ENCODE data around the gene GPRC5A. TPM values are rescaled to one million over a fixed set of nuclear protein-coding genes. Genes with fewer than 3 reads are reported as not detected.

Gene GPRC5A
- total and polyA plus RNA-seq, 2 of the 13 experiments (the other 11 are each of a cell fraction or from before 2014, with no cell fraction given): 0.27 to 3.0 TPM

DNA sequence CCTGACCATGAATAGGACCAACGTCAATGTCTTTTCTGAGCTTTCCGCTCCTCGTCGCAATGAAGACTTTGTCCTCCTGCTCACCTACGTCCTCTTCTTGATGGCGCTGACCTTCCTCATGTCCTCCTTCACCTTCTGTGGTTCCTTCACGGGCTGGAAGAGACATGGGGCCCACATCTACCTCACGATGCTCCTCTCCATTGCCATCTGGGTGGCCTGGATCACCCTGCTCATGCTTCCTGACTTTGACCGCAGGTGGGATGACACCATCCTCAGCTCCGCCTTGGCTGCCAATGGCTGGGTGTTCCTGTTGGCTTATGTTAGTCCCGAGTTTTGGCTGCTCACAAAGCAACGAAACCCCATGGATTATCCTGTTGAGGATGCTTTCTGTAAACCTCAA, 17.3 kb downstream of the GPRC5A start:
- Histone ChIP-seq H3K4me1 (ENCODE audit: insufficient read depth, low read length) (peaks cover 14% of the 10 kb centered on the region), H3K4me3 (replicated peaks in 1 of 3; ENCODE audit: insufficient read depth in 1 of 3, low read depth in 2 of 3, low read length in 3 of 3) (no peak overlapping the region), H2AFZ (ENCODE audit: low read length) (no peak overlapping the region), H3K27ac (ENCODE audit: extremely low read length, insufficient read depth, low read length) (no peak overlapping the region), H4K20me1 (ENCODE audit: insufficient read depth, low read length) (no peaks in the 10 kb centered on the region), H3K9me3 (ENCODE audit: low read length) (no peaks in the 10 kb centered on the region), H3K9ac (ENCODE audit: insufficient read depth, low read depth, low read length) (no peak overlapping the region), H3K79me2 (ENCODE audit: insufficient read depth, low read length) (no peaks in the 10 kb centered on the region), H3K36me3 (replicated peaks in 1 of 2; ENCODE audit: control insufficient read depth in 1 of 2, insufficient read depth in 2 of 2, low read length in 2 of 2) (no peaks in the 10 kb centered on the region), H3K4me2 (ENCODE audit: low read depth, low read length) (no peak overlapping the region), H3K27me3 (ENCODE audit: control insufficient read depth in 1 of 2, insufficient read depth in 2 of 2, low read length in 2 of 2) (peaks cover 0 to 1% of the 10 kb centered on the region in 2 experiments; a peak in 2 of 5 replicates)
- ATAC-seq (no peak), FAIRE-seq (no peak), DNase-seq (ENCODE audit: low spot score) (no peak)
- BruUV-seq (replicated peaks): no TSS peak
- in situ Hi-C loops (cut with HindIII; ENCODE audit: extremely low pct_ligation_motif_present, low pct_unique_long_range_greater_than_20kb) (no loop called here), intact Hi-C loops (cut with micrococcal nuclease; ENCODE audit: unreplicated experiment) (no loop called here)
- ChIA-PET CTCF (ENCODE audit: low intra/inter-chr PET ratio, low total read pairs) (no interaction called here), POLR2A (no interaction called here)
- 61% methylated on average over 12 of the region's 12 CpGs for WGBS (ENCODE audit: low lambda C conversion rate)
- TF ChIP-seq CC2D1A (CRISPR knock-in tag; IDR thresholded peaks at IDR 0.05): no peak
- no peak for TF ChIP-seq HOXD1 (CRISPR knock-in tag; IDR thresholded peaks at IDR 0.05)
- TF ChIP-seq SMYD3 (CRISPR knock-in tag; IDR thresholded peaks at IDR 0.05): no peak
- no peak for TF ChIP-seq NFAT5 (CRISPR knock-in tag; IDR thresholded peaks at IDR 0.05)
- no peak for TF ChIP-seq TBX3 (IDR thresholded peaks at IDR 0.05; ENCODE audit: borderline replicate concordance)
- TF ChIP-seq ZNF839 (CRISPR knock-in tag; IDR thresholded peaks at IDR 0.05; ENCODE audit: borderline replicate concordance): no peak
- TF ChIP-seq TAF15 (IDR thresholded peaks at IDR 0.05; ENCODE audit: low read depth, low read length, poor library complexity, severe bottlenecking): no peak
- TF ChIP-seq ZNF276 (CRISPR knock-in tag; IDR thresholded peaks at IDR 0.05; ENCODE audit: low read depth): no peak
- TF ChIP-seq ZNF724P (CRISPR knock-in tag; IDR thresholded peaks at IDR 0.05; ENCODE audit: borderline replicate concordance): no peak
- TF ChIP-seq, protein P1, sequence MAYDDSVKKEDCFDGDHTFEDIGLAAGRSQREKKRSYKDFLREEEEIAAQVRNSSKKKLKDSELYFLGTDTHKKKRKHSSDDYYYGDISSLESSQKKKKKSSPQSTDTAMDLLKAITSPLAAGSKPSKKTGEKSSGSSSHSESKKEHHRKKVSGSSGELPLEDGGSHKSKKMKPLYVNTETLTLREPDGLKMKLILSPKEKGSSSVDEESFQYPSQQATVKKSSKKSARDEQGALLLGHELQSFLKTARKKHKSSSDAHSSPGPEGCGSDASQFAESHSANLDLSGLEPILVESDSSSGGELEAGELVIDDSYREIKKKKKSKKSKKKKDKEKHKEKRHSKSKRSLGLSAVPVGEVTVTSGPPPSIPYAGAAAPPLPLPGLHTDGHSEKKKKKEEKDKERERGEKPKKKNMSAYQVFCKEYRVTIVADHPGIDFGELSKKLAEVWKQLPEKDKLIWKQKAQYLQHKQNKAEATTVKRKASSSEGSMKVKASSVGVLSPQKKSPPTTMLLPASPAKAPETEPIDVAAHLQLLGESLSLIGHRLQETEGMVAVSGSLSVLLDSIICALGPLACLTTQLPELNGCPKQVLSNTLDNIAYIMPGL (CRISPR knock-in tag; IDR thresholded peaks at IDR 0.05; ENCODE audit: borderline replicate concordance in 1 of 2, low read depth in 1 of 2): no peak
- no peak for TF ChIP-seq ZNF746 (CRISPR knock-in tag; IDR thresholded peaks at IDR 0.05)
- TF ChIP-seq GTF3A (CRISPR knock-in tag; conservative IDR thresholded peaks at IDR 0.05): no peak
- TF ChIP-seq GATAD2A (CRISPR knock-in tag; IDR thresholded peaks at IDR 0.05): no peak
- TF ChIP-seq POLR2A (IDR thresholded peaks at IDR 0.05; ENCODE audit: insufficient read depth in 1 of 2, low read depth in 2 of 2, low read length in 2 of 2): no peak
- TF ChIP-seq NR2F1 (CRISPR knock-in tag; IDR thresholded peaks at IDR 0.05): no peak
- TF ChIP-seq KLF15 (CRISPR knock-in tag; IDR thresholded peaks at IDR 0.05; ENCODE audit: borderline replicate concordance): no peak
- TF ChIP-seq SETDB1 (CRISPR knock-in tag; IDR thresholded peaks at IDR 0.05; ENCODE audit: borderline replicate concordance): no peak
